HepG2 (cell line): Measurements from ENCODE around the gene PHF2. TPM values are rescaled to one million over a fixed set of nuclear protein-coding genes. Genes with fewer than 3 reads are reported as not detected.

Source experiments
- ATAC-seq: fragments of 200-7000 bp; cut with Tn5 transposase; 3 replicates; pipeline ENCODE4 v1.9.1; 2020; ENCODE audit warnings: mild to moderate bottlenecking, moderate library complexity
- BruUV-seq: library from RNA; stranded (reverse); fragments of 400-500 nt; replicated peaks from 2 replicates; lab custom pipeline; 2021; lab: Mats Ljungman, UMichigan
- CTCF ChIA-PET: fragments of 300-600 bp; formaldehyde crosslinking; extraction: SDS; loops from one replicate; lab custom pipeline; 2021; ENCODE audit warnings: low total read pairs, inconsistent platforms, low intra/inter-chr PET ratio; lab: Yijun Ruan, JAX
- POLR2A ChIA-PET: fragments of 350-600 bp; sonication (Branson Sonifier 250); formaldehyde crosslinking; loops from one replicate; lab custom pipeline; 2020; ENCODE audit warnings: antibody characterized with exemption, inconsistent platforms; lab: Yijun Ruan, JAX
- DNase-seq: peaks from one replicate; pipeline ENCODE4 v3.0.0-alpha.2; 2015; ENCODE audit warnings: low spot score
- FAIRE-seq: peaks from 3 replicates; lab custom pipeline; 2011; peaks lifted over from hg19 to GRCh38; lab: Jason Lieb, UNC
- H2AFZ ChIP-seq: one replicate; pipeline ENCODE4 v1.6.1; 2011; ENCODE audit warnings: low read length, inconsistent platforms
- H3K27ac ChIP-seq: fragments of 300-600 bp; 3 replicates; pipeline ENCODE4 v1.8.0; 2011; ENCODE audit warnings: mixed run types, mild to moderate bottlenecking, mixed read lengths, low read length, inconsistent platforms; ENCODE audit not compliant: insufficient read depth; ENCODE audit errors: extremely low read length
- H3K27me3 ChIP-seq, 2 experiments: fragments of 200-600 bp in 1 of 2; 2 replicates in 1 of 2; 3 replicates in 1 of 2; pipeline versions ENCODE4 v1.6.0 to v1.8.0; 2011; ENCODE audit warnings: low read length in 2 of 2, mild to moderate bottlenecking in 2 of 2, moderate library complexity in 2 of 2, inconsistent platforms in 1 of 2; ENCODE audit not compliant: insufficient read depth in 2 of 2, control insufficient read depth in 1 of 2
- H3K36me3 ChIP-seq, 2 experiments: fragments of 200-600 bp in 1 of 2; replicated peaks in 1 of 2; 2 replicates in 1 of 2; 3 replicates in 1 of 2; pipeline versions ENCODE4 v1.5.1 to v1.8.0; 2011; ENCODE audit warnings: low read length in 2 of 2, inconsistent platforms in 1 of 2; ENCODE audit not compliant: insufficient read depth in 2 of 2, control insufficient read depth in 1 of 2
- H3K4me1 ChIP-seq: 2 replicates; pipeline ENCODE4 v1.5.1; 2012; ENCODE audit warnings: low read length, inconsistent platforms; ENCODE audit not compliant: insufficient read depth
- H3K4me2 ChIP-seq: 2 replicates; pipeline ENCODE4 v1.6.0; 2011; ENCODE audit warnings: low read depth, low read length, inconsistent platforms
- H3K4me3 ChIP-seq, 3 experiments: fragments of 200-600 bp in 1 of 3; sonication (generic), shearing (Covaris generic) in 1 of 3; replicated peaks in 1 of 3; 2 replicates each; pipeline ENCODE4 v1.5.1; 2011 to 2016; ENCODE audit warnings: low read length in 3 of 3, inconsistent platforms in 2 of 3, low read depth in 2 of 3, mild to moderate bottlenecking in 2 of 3, control low read depth in 1 of 3, mixed read lengths in 1 of 3; ENCODE audit not compliant: insufficient read depth in 1 of 3
- H3K79me2 ChIP-seq: one replicate; pipeline ENCODE4 v1.6.1; 2011; ENCODE audit warnings: low read length, inconsistent platforms; ENCODE audit not compliant: insufficient read depth
- H3K9ac ChIP-seq: 2 replicates; pipeline ENCODE4 v1.6.0; 2011; ENCODE audit warnings: mild to moderate bottlenecking, low read depth, low read length, inconsistent platforms; ENCODE audit not compliant: insufficient read depth
- H3K9me3 ChIP-seq: 2 replicates; pipeline ENCODE4 v1.5.1; 2012; ENCODE audit warnings: mild to moderate bottlenecking, low read length
- H4K20me1 ChIP-seq: 2 replicates; pipeline ENCODE4 v1.6.0; 2011; ENCODE audit warnings: inconsistent platforms, mild to moderate bottlenecking, low read length, moderate library complexity; ENCODE audit not compliant: insufficient read depth
- BRCA1 ChIP-seq: sonication (generic); formaldehyde crosslinking; IDR thresholded peaks from 2 replicates; pipeline ENCODE4 v1.4.0; 2020; ENCODE audit warnings: missing genetic modification reagents
- GLI4 ChIP-seq: sonication (generic); formaldehyde crosslinking; IDR thresholded peaks from 2 replicates; pipeline ENCODE4 v1.5.1; 2020; ENCODE audit warnings: missing genetic modification reagents, mild to moderate bottlenecking, moderate library complexity, borderline replicate concordance
- KAT7 ChIP-seq: IDR thresholded peaks from 2 replicates; pipeline ENCODE4 v1.6.1; 2018; ENCODE audit warnings: borderline replicate concordance, missing compliant biosample characterization
- KDM5A ChIP-seq: fragments of 200-600 bp; sonication (generic); IDR thresholded peaks from 2 replicates; pipeline ENCODE4 v1.7.0; 2018; ENCODE audit warnings: antibody characterized with exemption, mild to moderate bottlenecking, low read length, borderline replicate concordance
- TOPORS ChIP-seq: sonication (generic); formaldehyde crosslinking; IDR thresholded peaks from 2 replicates; pipeline ENCODE4 v1.8.0; 2023; ENCODE audit warnings: mild to moderate bottlenecking, missing genetic modification reagents
- ZGPAT ChIP-seq: IDR thresholded peaks from 2 replicates; pipeline ENCODE4 v1.6.1; 2016; ENCODE audit warnings: mild to moderate bottlenecking
- ZNF24 ChIP-seq: fragments of 450-650 bp; IDR thresholded peaks from 2 replicates; pipeline ENCODE4 v1.6.1; 2017; ENCODE audit warnings: antibody characterized with exemption, mild to moderate bottlenecking
- ZNF580 ChIP-seq: IDR thresholded peaks from 2 replicates; pipeline ENCODE4 v1.6.1; 2016; ENCODE audit warnings: low read depth, borderline replicate concordance
- WGBS: methylation state at CpG from one replicate; pipeline ENCODE4 v1.1.6; 2017; ENCODE audit warnings: low lambda C conversion rate; 5-methylcytosine and 5-hydroxymethylcytosine counted together
- in situ Hi-C: cut with HindIII; loops from 2 replicates; pipeline ENCODE4 v1.10.0; 2017; ENCODE audit warnings: low pct_unique_long_range_greater_than_20kb; ENCODE audit not compliant: extremely low pct_ligation_motif_present
- intact Hi-C: fragments of 100-400 bp; cut with micrococcal nuclease; formaldehyde crosslinking; loops from one replicate; pipeline ENCODE4 v1.10.0; 2022; ENCODE audit not compliant: unreplicated experiment
- polyA plus RNA-seq, 8 experiments: library from polyadenylated mRNA; depleted of rRNA in 3 of 8; stranded (reverse) in 7 of 8; unstranded in 1 of 8; fragments of >200 nt; fragmentation: Illumina TruSeq in 4 of 8; extraction: Trizol in 4 of 8; gene quantifications; 2 replicates each; pipeline versions ENCODE4 v1.2.1 to v1.2.3, GENCODE V29; 2011 to 2016; ENCODE audit warnings: low read depth in 4 of 8, missing spikeins in 1 of 8, mixed read lengths in 1 of 8; ENCODE audit not compliant: insufficient read depth in 1 of 8
- total RNA-seq, 5 experiments: library from RNA; depleted of rRNA; stranded (reverse); fragments of >200 nt; fragmentation: Illumina TruSeq; extraction: Trizol; gene quantifications; 2 replicates each; pipeline ENCODE4 v1.2.3, GENCODE V29; 2016; ENCODE audit warnings: low read depth in 1 of 5

The PHF2 gene
- total and polyA plus RNA-seq, 2 of the 13 experiments (the other 11 are each of a cell fraction or from before 2014, with no cell fraction given), result 6.6 to 9.1 TPM

DNA sequence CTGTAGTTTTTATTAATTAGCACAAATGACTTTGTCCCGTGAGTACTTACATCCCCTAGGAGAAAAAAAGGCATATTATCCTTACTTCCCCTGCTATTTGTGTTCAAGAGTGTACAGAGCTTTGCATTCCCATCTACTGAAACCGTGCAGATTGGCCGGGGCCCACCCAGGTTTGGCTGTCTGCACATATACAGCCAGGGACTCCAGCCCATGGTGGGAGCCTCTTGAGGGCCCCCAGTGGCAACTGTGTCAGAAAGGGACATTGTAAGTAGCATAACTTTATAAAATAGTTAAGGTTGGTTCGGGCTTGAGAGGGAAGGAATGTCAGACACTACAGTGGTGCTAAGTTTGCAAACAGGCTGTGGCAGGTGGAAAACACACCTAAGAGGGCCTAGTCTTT is 24.7 kb downstream of the PHF2 start (continued):
- TF ChIP-seq KDM5A (no peak), ZNF580 (CRISPR knock-in tag) (no peak), BRCA1 (no peak), TOPORS (CRISPR knock-in tag) (no peak), GLI4 (no peak), ZNF24 (no peak)

GRCh38 chr9:93601666-93602065 is 25.3 kb downstream of the PHF2 start:
- no peak for FAIRE-seq
- CTCF ChIA-PET, result no interaction called here
- intact Hi-C loops, result no loop called here

More at GRCh38 chr9:93601666-93602065, 25.3 kb downstream of the PHF2 start:
- Histone ChIP-seq H3K9me3 (no peaks in the 10 kb centered on the region), H3K4me3 (no peak overlapping the region), H3K4me2 (no peak overlapping the region), H3K36me3 (no peaks in the 10 kb centered on the region), H3K27ac (no peak overlapping the region), H3K9ac (no peak overlapping the region), H2AFZ (no peak overlapping the region), H4K20me1 (no peaks in the 10 kb centered on the region), H3K4me1 (peaks cover 10% of the 10 kb centered on the region), H3K27me3 (no peaks in the 10 kb centered on the region), H3K79me2 (peaks cover 19% of the 10 kb centered on the region)
- ATAC-seq, result no peak
- POLR2A ChIA-PET, result no interaction called here
- in situ Hi-C loops, result no loop called here
- no TSS peak for BruUV-seq
- no peak for DNase-seq
- TF ChIP-seq KAT7 (CRISPR knock-in tag) (no peak), ZGPAT (no peak)
- WGBS, result 95% methylated on average over 4 of the region's 5 CpGs
